GM12878 (cell line): ENCODE results near the gene ASH1L. TPM values are rescaled to one million over a fixed set of nuclear protein-coding genes. Genes with fewer than 3 reads are reported as not detected.

Experiments
- BCL11A ChIP-seq: IDR thresholded peaks from 2 replicates; pipeline ENCODE4 v1.6.1; 2011; ENCODE audit warnings: low read depth, low read length
- BHLHE40 ChIP-seq, 2 experiments: fragments of 450-650 bp in 1 of 2; IDR thresholded peaks; 2 replicates each; pipeline ENCODE4 v1.6.1; 2011 to 2017; ENCODE audit warnings: low read depth in 2 of 2, borderline replicate concordance in 1 of 2, improper control_type of control experiment in 1 of 2, low read length in 1 of 2, mild to moderate bottlenecking in 1 of 2
- CHD4 ChIP-seq: fragments of 200-600 bp; sonication (generic); IDR thresholded peaks from 2 replicates; pipeline ENCODE4 v1.6.1; 2016; ENCODE audit warnings: mild to moderate bottlenecking
- E2F4 ChIP-seq: IDR thresholded peaks from 2 replicates; pipeline ENCODE4 v1.6.1; 2012; ENCODE audit warnings: low read depth, low read length, improper control_type of control experiment
- ELK1 ChIP-seq: IDR thresholded peaks from 2 replicates; pipeline ENCODE4 v1.6.1; 2012; ENCODE audit warnings: low read depth, low read length, improper control_type of control experiment
- FOXM1 ChIP-seq: IDR thresholded peaks from 2 replicates; pipeline ENCODE4 v1.6.1; 2012; ENCODE audit warnings: low read depth, mild to moderate bottlenecking, inconsistent platforms, low read length, moderate library complexity
- IKZF1 ChIP-seq: fragments of 450-650 bp; conservative IDR thresholded peaks from 2 replicates; pipeline ENCODE4 v1.6.1; 2017; ENCODE audit warnings: antibody characterized with exemption, mild to moderate bottlenecking
- MLLT1 ChIP-seq: fragments of 450-650 bp; IDR thresholded peaks from 2 replicates; pipeline ENCODE4 v1.6.1; 2016; ENCODE audit warnings: mild to moderate bottlenecking
- MTA3 ChIP-seq: IDR thresholded peaks from 2 replicates; pipeline ENCODE4 v1.6.1; 2012; ENCODE audit warnings: low read length, inconsistent platforms, borderline replicate concordance
- NFIC ChIP-seq: IDR thresholded peaks from 2 replicates; pipeline ENCODE4 v1.6.1; 2012; ENCODE audit warnings: low read depth, mild to moderate bottlenecking, inconsistent platforms, low read length, moderate library complexity
- PAX8 ChIP-seq: fragments of 450-650 bp; IDR thresholded peaks from 2 replicates; pipeline ENCODE4 v1.6.1; 2017; ENCODE audit warnings: mild to moderate bottlenecking, moderate library complexity
- PKNOX1 ChIP-seq: fragments of 450-650 bp; IDR thresholded peaks from 2 replicates; pipeline ENCODE4 v1.6.1; 2016; ENCODE audit warnings: mild to moderate bottlenecking
- SMAD5 ChIP-seq: IDR thresholded peaks from 2 replicates; pipeline ENCODE4 v1.6.1; 2016; ENCODE audit warnings: antibody characterized with exemption, low read depth
- SRF ChIP-seq, 2 experiments: IDR thresholded peaks; 2 replicates each; pipeline ENCODE4 v1.6.1; 2011; ENCODE audit warnings: low read depth in 2 of 2, low read length in 2 of 2, mild to moderate bottlenecking in 1 of 2, moderate library complexity in 1 of 2
- ZNF384 ChIP-seq: IDR thresholded peaks from 2 replicates; pipeline ENCODE4 v1.6.1; 2012; ENCODE audit warnings: low read depth, mild to moderate bottlenecking, low read length, improper control_type of control experiment, borderline replicate concordance
- ZNF622 ChIP-seq: fragments of 450-650 bp; IDR thresholded peaks from 2 replicates; pipeline ENCODE4 v1.6.1; 2017; ENCODE audit warnings: mild to moderate bottlenecking, inconsistent platforms
- polyA plus RNA-seq, 11 experiments: library from polyadenylated mRNA; depleted of rRNA in 4 of 11; unstranded in 6 of 11; stranded (reverse) in 5 of 11; fragments of >200 nt; fragmentation: Nextera tagmentation in 4 of 11; fragmentation: Illumina TruSeq in 1 of 11; extraction: Ambion mirVana in 4 of 11; extraction: Trizol in 1 of 11; gene quantifications; 1 replicate in 1 of 11; 2 replicates in 10 of 11; pipeline versions ENCODE4 v1.2.1 to v1.2.3, GENCODE V29; 2011 to 2016; ENCODE audit warnings: inconsistent platforms in 2 of 11, missing spikeins in 2 of 11, low read depth in 1 of 11
- total RNA-seq, 4 experiments: library from RNA; depleted of rRNA in 3 of 4; stranded (reverse); fragments of >200 nt in 3 of 4; fragmentation: Illumina TruSeq in 1 of 4; extraction: Trizol in 1 of 4; gene quantifications; 2 replicates each; pipeline versions ENCODE4 v1.2.1 to v1.2.3, GENCODE V29; 2013 to 2021

ASH1L gene
- total and polyA plus RNA-seq, 10 of the 15 experiments (the other 5 are each of a cell fraction or from before 2014, with no cell fraction given) = 1.7 to 23.9 (median 16.6) TPM

- no peak for TF ChIP-seq E2F4
- peak; percentile 34; the same call in 1 of the 2 replicates for TF ChIP-seq IKZF1
- TF ChIP-seq MLLT1 = no peak
- no peak for TF ChIP-seq SMAD5
- TF ChIP-seq CHD4 = no peak
- no peak for TF ChIP-seq BCL11A
- no peak for TF ChIP-seq ELK1
- TF ChIP-seq PAX8 = no peak; the same call in 1 of the 2 replicates
- TF ChIP-seq PKNOX1 = peak; percentile 33; the same call in 1 of the 2 replicates
- TF ChIP-seq ZNF622 = no peak
- no peak for TF ChIP-seq SRF (IDR thresholded peaks at IDR 0.05; ENCODE audit: low read depth in 2 of 2, low read length in 2 of 2)
- TF ChIP-seq FOXM1 = no peak
- TF ChIP-seq ZNF384 = 0 out of 2 replicates have a peak, but pooled peaks have one; percentile 8
- TF ChIP-seq MTA3 = no peak
- peak; percentile 4 to 46; a peak in 1 of 4 replicates for TF ChIP-seq BHLHE40 (IDR thresholded peaks at IDR 0.05; ENCODE audit: borderline replicate concordance in 1 of 2, low read depth in 2 of 2, low read length in 1 of 2)
- 0 out of 2 replicates have a peak, but pooled peaks have one; percentile 24 for TF ChIP-seq NFIC
- TF ChIP-seq, all 136 proteins: peak for 14
Measured at GRCh38 chr1:155540000-155540874, 22.4 kb downstream of the ASH1L start (continued).
